ENCODE measurements around the gene CDC42BPB.

The CDC42BPB gene

DNA sequence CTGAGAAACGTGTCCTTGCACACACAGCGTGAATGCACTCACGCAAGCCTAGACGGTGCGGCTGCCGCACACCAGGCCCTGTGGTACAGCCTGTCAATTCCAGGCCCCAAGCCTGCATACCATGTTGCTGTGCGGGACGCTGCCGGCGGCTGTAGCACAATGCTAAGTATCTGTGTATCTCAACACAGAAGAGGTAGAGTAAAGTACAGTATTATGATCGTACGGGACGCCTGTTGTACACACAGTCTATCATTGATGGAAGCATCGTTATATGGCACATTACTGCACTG is 89.9 kb downstream of the CDC42BPB start:
- no peak overlapping the region for H3K4me3 ChIP-seq (replicated peaks in 1 of 2; ENCODE audit: low read depth in 2 of 2, low read length in 2 of 2)
- TF ChIP-seq, protein P1, sequence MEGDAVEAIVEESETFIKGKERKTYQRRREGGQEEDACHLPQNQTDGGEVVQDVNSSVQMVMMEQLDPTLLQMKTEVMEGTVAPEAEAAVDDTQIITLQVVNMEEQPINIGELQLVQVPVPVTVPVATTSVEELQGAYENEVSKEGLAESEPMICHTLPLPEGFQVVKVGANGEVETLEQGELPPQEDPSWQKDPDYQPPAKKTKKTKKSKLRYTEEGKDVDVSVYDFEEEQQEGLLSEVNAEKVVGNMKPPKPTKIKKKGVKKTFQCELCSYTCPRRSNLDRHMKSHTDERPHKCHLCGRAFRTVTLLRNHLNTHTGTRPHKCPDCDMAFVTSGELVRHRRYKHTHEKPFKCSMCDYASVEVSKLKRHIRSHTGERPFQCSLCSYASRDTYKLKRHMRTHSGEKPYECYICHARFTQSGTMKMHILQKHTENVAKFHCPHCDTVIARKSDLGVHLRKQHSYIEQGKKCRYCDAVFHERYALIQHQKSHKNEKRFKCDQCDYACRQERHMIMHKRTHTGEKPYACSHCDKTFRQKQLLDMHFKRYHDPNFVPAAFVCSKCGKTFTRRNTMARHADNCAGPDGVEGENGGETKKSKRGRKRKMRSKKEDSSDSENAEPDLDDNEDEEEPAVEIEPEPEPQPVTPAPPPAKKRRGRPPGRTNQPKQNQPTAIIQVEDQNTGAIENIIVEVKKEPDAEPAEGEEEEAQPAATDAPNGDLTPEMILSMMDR (IDR thresholded peaks at IDR 0.05; ENCODE audit: low read depth, low read length) = no peak
- DNase-seq (ENCODE audit: low read depth in 2 of 2) = no peak

DNA sequence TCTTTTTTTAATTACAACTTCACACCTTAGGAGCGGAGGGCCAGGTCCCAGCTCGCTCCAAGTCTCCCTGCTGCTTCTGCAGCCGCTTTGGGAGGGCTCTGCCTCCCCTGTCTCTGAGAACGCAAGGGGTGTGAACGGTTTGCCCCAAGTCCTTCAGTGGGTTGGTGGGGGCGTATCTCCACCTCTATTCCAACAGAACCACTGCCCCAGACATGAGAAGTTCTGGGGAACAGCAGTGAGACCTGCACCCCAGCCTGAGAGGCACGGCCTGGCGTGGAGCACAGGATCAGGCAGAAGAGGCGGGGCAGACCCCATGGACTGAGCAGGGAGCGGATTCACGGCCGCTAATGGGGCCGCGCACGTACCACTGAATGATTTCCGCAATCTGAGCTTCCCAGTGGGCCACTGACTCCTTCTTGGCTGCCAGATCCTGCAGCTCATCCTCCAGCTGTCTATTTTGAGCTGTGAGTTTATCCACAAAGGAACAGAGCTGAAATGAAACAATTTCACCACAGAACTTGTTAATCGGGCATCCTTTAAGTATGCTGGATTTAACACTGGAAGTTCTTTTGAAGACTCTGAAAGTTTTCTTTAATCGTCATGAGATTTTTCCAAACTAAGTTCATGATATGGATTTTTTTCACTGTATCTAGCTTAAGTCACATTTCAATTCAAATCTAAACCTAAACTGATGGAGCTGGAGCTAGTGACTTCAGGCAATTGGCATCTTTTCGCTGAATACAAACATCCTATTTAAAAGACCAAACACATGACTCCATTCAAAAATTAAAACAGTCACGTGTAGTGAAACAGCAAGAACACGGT is 90.5 kb downstream of the CDC42BPB start:
- DNase-seq (ENCODE audit: low read depth in 2 of 2) = no peak
- H3K4me3 ChIP-seq (replicated peaks in 1 of 2; ENCODE audit: low read depth in 2 of 2, low read length in 2 of 2) = no peak overlapping the region
- TF ChIP-seq, protein P1 (IDR thresholded peaks at IDR 0.05; ENCODE audit: low read depth, low read length) = no peak

DNA sequence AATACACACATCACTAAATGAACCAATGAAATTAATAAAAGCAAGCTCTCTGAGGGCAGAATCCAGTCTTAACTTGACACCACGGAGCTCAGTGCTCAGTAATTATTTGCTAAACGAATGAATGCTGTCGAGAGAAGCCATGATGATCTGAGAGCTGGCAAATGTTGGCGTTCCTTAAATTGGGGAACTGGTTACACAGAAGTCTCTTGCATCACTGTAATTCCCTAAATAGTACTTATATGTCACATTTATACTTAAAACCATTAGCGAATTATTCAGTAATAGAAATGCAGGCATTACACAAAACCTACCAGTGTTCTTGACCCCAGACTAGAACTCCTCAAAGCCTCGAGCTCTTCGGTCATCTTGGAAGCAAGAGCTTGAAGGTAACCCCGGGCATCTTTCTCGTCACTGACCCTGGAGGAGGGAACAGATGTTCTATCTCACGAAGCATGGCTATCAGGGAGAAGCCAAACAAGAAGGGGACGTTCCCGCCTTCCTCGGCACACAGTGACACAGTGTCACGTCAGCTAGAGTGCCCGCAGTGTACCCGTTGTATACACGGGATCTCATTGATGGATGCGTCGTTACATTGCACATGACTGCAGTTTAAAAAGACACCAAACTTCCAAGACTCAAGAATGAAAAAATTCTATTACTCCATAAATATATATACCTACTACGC is 91.2 kb downstream of the CDC42BPB start:
- DNase-seq (ENCODE audit: low read depth in 2 of 2) = no peak
- H3K4me3 ChIP-seq (replicated peaks in 1 of 2; ENCODE audit: low read depth in 2 of 2, low read length in 2 of 2) = no peak overlapping the region
- TF ChIP-seq, protein P1 (IDR thresholded peaks at IDR 0.05; ENCODE audit: low read depth, low read length) = no peak

DNA sequence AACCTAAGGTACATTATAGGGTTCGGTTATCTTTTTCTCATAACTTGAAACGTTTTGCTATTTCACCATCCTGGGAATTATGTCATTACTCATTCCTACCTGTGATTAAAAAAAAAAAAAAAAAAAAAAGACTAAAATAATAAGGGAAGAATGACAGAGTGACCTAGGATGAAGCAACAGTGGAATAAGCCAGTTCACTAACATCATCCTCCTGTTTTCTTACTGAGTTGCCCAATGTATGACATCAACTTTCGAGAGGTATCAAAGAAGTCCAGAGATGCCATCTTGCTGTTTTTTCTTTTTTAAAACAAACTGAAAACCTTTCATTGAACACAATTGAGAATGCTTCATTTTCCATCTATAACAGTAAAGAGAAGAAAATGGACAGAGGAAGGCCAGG is 92.1 kb downstream of the CDC42BPB start:
- no peak overlapping the region for H3K4me3 ChIP-seq (replicated peaks in 1 of 2; ENCODE audit: low read depth in 2 of 2, low read length in 2 of 2)
- TF ChIP-seq, protein P1 (IDR thresholded peaks at IDR 0.05; ENCODE audit: low read depth, low read length) = no peak
- peak in 1 of 2 donors; percentile 45 for DNase-seq (ENCODE audit: low read depth in 2 of 2)

DNA sequence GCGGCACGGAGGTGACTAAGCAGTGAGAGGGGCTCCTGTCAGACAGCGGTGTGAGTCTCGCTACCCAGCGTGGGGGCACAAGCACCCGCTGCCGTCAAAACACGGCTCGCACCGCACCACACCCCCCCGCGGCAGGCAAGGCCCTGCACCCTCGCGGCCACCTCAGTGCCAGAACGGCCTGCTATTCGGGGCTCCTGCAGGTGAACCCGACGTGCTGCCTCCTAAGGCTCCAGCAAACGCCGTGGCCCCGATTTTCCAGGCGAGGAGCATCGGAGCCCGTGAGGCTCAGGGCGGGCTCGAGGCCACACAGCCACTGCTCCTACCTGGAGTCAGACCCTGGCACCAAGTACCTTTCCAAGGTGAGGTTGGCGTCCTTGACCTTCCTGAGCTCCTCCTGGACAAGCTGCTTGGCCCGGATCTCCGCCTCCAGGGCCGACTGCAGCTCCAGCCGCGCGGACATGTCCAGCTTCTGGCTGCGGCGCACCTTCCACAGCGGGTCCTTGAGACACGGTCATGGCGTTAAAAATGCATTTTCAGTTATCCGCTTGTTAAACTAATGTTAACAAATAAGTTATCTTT is 93.1 kb downstream of the CDC42BPB start:
- DNase-seq (ENCODE audit: low read depth in 2 of 2) = no peak
- TF ChIP-seq, protein P1 (IDR thresholded peaks at IDR 0.05; ENCODE audit: low read depth, low read length) = no peak
- no peak overlapping the region for H3K4me3 ChIP-seq (replicated peaks in 1 of 2; ENCODE audit: low read depth in 2 of 2, low read length in 2 of 2)

DNA sequence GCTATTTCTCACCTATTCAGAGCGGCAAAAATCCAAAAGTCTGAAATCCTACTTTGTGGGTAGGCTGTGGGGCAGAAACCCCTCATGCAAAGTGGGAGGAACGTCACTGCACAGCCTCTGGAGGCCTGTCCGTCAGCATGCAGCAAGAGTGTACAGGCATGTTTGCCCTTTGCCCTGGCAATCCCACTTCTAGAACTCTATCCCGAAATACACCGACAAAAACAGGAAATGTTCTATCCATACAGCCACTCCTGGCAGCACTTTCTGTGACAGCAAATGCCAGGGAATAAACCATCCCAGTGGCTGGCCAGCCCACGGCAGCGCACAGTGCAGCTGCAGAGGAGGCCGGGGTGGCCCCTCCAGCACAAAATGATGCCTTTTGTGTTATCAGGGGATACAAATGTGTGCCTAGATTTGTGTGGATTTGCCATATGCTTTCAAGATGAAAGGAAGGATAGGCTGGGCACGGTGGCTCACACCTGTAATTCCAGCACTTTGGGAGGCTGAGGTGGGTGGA is 95.2 kb downstream of the CDC42BPB start:
- TF ChIP-seq, protein P1 (IDR thresholded peaks at IDR 0.05; ENCODE audit: low read depth, low read length) = no peak
- no peak for DNase-seq (ENCODE audit: low read depth in 2 of 2)
- H3K4me3 ChIP-seq (replicated peaks in 1 of 2; ENCODE audit: low read depth in 2 of 2, low read length in 2 of 2) = no peak overlapping the region

Data from cardiac fibroblast (primary cell).